ENCODE data around the gene NUP210.

The NUP210 gene

DNA sequence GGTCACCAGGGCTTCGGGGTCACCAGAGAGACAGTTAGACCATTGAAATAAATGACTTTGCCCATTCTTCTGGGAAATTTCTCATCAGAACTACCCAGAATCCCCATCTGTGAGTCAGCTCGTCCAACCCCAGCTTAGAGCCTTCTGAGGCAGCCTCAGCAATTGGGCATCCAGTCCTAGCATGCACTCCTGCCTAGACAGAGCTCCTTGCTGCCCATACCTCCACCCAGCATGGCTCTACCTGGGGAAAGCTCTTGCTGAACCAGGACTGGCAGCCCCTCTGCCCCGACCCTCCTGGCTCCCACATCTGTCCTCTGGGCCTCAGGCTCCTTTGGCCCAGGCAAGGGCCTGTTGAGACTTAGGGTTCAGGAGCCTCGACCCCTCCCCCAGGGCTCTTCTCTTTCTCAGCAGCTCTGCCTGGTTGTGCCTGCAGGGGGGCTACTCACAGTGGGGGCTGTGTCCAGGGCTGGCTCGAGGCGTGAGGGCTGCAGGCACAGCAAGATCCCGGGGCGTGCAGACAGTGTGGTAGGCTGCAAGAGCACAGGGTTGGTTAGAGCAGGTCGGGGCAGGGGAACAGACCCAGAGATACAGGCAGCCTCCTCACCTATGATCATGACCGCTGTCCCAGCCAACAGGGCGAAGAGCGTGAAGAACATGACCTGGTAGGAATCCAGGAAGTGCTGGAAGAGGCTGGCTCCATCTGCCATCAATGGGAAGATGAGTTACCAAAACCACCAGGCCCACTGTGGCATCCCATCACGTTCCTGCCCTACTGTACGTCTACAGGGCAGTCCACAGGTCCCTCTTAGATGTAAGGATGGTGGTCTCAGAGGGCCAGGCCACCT, 101.3 kb downstream of the NUP210 start:
- DNase-seq = no peak

- DNase-seq = no peak
Measured at GRCh38 chr3:13317596-13318320, 102.4 kb downstream of the NUP210 start.

DNA sequence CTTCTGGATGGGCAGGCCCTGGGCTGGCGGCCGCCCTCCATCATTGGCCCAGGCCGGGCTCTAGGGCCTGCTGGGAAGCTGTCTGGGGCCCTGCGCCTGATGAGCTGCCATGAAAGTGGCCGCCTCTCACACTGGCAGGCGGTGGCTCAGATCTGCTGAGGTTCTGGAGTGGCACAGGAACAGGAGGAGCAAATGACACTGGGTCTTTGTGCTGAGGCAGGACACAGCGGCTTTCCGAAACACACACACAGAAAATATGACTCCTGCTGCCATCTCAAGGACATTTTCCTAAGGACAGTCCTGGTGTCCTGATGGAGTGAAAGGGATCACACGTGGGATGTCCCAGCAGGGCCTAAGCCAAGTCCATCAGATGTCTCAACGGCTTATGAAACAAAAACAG, 103.5 kb downstream of the NUP210 start:
- no peak for DNase-seq

DNA sequence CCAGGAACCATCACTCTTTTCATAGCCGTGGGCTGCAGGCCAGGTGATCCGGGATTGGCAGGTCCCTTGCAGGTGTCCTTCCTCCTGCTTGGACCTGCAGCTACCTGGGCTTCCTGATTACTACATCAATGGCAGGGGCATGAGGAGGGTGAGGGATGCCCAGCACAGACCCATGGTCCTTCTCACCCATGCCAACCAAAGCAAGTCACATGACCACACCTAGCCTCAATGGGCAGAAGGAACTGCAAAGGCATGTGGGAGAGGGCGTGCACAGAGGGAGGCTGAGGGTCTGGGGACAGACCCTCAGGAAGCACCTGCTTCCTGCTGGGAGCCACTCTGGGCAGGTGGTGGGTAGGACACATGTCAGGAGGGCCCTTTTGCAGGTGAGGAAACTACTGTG, 105.2 kb downstream of the NUP210 start:
- DNase-seq = no peak

- no peak for DNase-seq
Measured at GRCh38 chr3:13313813-13314212, 106.3 kb downstream of the NUP210 start.

DNA sequence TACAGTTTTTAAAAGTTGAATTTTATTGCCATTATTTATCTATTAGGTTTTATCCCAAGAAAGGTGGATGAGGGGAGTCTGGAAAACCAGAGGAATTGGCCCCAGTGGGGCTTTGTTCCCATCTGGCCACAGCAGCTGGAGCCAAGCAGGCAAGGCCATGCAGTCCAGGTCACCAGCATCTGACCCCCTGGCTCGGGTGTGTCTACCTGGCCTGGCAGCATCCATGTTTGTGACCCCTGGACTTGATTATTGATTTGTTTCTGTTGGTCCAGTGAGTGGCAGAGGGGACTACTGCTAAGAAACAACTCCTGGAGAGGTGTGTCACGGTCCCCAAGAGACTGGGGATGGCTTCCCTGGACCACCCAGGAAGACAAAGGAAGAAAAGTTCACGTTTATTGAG, 111.1 kb downstream of the NUP210 start:
- no peak for DNase-seq

DNA sequence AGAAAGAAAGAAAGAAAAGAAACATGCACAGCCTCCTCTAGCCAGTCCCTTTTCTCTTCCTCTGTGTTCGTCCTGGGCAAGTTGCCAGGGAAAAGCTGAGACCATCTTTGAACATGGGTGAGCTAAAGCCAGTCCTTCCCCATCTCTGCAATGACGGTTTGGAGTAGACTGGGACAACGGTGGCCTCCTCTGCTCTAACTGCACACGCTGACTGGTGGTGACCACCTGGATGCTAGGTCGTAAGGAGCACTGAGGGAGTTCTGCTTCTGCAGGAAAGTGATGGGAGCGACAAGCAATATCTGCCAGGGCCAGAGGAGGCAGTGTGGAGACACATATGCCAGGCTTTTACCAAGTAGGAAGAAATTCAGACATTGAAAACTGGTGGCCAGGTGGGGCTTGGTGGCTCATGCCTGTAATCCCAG, 111.7 kb downstream of the NUP210 start:
- DNase-seq = no peak

DNA sequence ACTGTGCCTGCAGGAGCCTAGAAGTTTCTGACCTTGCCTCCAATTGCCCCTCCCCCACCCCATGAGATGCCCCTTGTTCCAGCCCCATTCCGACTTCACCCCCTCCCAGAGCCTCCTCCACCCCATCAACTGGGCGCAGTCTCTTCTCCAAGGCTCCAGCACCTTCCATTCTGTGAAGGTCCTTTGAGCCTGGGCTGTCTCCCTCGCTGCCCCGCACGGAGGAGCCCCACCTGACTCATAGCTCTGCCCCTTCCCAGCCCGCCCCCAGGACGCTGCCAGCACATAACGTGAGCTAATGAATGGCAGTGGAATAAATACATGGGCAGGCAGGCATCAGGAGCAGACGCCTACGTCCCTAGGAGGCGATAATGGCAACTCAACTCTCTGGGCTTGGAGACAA, 113.1 kb downstream of the NUP210 start:
- no peak for DNase-seq

GRCh38 chr3:13305623-13306022, 114.5 kb downstream of the NUP210 start:
- no peak for DNase-seq

DNA sequence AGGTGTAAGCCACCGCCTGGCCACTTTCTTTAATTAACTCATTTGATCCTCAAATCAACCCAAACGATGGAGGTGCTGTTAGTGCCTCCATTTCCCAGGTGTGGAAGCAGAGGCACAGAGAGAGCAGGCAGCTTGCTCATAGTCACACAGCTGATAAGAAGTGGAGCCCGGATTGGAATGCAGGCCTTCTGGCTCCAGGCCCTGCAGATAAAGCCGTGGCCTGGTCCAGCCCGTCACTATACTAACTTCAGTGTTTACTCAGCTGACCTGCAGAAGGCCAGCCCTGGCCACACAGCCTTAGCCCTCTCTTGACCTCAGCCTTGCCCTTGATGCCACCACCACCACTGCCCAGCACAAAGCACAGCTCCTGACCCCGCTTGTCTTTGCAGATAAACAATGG, 116.7 kb downstream of the NUP210 start:
- DNase-seq = no peak

- peak; percentile 41 for DNase-seq
Measured at GRCh38 chr3:13301286-13301987, 118.7 kb downstream of the NUP210 start.

GRCh38 chr3:13300546-13301285, 119.4 kb downstream of the NUP210 start:
- no peak for DNase-seq

- DNase-seq = no peak
Measured at GRCh38 chr3:13299531-13300155, 120.5 kb downstream of the NUP210 start.

GRCh38 chr3:13296662-13297061, 123.5 kb downstream of the NUP210 start:
- no peak for DNase-seq

- no peak for DNase-seq
Measured at GRCh38 chr3:13294442-13295351, 125.4 kb downstream of the NUP210 start.

GRCh38 chr3:13292375-13292774, 127.7 kb downstream of the NUP210 start:
- DNase-seq = no peak

DNA sequence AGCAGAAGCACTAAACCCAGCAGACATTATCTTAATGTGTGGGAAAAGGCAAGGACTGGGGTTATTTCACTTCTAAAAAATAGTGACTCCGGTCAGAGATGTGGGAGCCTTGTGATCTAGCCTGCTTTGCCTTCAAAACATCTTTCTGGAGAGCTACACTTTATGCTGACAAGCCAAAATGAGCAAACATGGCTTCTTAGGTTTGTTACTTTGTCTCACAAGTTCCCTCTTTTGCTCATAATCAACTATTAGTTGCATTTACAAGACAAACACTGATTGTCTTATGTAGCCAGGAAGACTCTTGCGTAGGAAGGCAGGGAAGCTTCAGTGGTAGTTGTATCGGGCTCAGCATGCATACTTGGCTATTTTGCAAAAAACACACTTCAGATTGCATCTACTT, 129.2 kb downstream of the NUP210 start:
- no peak for DNase-seq

- no peak for DNase-seq
Measured at GRCh38 chr3:13289771-13290285, 130.3 kb downstream of the NUP210 start.

GRCh38 chr3:13288732-13289718, 131.1 kb downstream of the NUP210 start:
- DNase-seq = no peak

DNA sequence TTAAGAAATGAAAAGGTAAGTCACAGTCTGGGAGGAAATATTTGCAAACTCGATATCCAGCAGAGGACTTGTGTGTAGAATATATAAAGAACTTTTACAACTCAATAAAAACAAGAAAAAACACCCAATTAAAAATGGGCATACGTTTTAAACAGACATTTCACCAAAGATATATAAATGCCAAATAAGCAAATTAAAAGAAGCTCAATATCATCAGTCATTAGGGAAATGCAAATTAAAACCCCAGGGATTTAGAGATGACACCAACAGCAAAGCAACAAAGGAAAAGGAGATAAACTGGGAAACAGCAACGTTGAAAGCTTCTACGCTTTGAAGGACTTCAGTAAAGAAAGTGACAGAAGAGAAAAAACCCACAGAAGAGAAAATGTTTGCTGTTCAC, 132.3 kb downstream of the NUP210 start:
- no peak for DNase-seq

Measured in NK-92 treated with Interleukin-12 subunit alpha and Interleukin-12 subunit beta, amount 100 ng/mL, for 24 hours (cell line).